ENCODE results near the gene TLE1.

DNA sequence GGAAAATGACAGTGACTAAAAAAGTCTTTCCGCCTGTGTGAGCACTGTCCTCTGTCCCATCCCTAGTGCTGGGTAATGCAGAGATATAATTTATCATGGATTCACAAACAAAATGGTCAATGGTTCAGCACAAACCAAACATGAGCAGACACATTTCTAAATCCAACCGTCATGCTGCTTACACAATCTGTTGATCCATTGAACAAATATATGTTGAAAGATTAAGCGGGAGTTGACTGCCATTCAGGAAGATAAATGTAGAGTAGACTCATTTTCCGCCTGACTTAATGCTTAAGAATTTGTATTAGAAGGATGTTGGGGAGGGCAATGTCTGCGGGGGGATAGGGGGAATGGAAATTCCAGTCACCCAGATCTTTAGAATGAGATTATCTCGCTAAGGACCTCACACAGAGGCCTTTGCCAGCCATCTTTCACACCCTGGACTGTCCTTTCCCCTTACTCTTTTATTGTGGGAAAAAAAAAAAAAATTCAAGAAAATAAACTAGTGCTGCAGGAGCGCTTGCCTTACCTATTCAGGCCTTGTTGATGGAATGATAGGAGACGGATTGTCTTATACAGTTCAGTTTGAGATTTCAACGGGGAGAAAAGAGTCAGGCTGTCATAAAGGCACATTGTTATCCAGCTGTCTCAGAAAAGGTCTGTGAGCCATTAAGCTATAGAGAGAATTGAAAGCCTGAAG, 153.7 kb downstream of the TLE1 start:
- TF ChIP-seq, protein P1, sequence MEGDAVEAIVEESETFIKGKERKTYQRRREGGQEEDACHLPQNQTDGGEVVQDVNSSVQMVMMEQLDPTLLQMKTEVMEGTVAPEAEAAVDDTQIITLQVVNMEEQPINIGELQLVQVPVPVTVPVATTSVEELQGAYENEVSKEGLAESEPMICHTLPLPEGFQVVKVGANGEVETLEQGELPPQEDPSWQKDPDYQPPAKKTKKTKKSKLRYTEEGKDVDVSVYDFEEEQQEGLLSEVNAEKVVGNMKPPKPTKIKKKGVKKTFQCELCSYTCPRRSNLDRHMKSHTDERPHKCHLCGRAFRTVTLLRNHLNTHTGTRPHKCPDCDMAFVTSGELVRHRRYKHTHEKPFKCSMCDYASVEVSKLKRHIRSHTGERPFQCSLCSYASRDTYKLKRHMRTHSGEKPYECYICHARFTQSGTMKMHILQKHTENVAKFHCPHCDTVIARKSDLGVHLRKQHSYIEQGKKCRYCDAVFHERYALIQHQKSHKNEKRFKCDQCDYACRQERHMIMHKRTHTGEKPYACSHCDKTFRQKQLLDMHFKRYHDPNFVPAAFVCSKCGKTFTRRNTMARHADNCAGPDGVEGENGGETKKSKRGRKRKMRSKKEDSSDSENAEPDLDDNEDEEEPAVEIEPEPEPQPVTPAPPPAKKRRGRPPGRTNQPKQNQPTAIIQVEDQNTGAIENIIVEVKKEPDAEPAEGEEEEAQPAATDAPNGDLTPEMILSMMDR (IDR thresholded peaks at IDR 0.05), result no peak
- TF ChIP-seq POLR2A (IDR thresholded peaks at IDR 0.05), result no peak
- TF ChIP-seq EP300 (IDR thresholded peaks at IDR 0.05; ENCODE audit: low read depth), result no peak
- no peak for TF ChIP-seq POLR2AphosphoS5 (IDR thresholded peaks at IDR 0.05)

All from transverse colon (tissue), 4 donors.